GM12873 (cell line): Measurements from ENCODE around the gene ZNF683.
"Not testable (repeated sequence)": the region's sequence is repeated elsewhere in the genome, so short reads cannot be mapped to it uniquely, and the experiment has no call there.

Experiments
- CTCF ChIP-seq: IDR thresholded peaks from 2 replicates; pipeline ENCODE4 v1.5.1; 2012; ENCODE audit warnings: low read depth, mild to moderate bottlenecking, moderate library complexity, low read length, control low read depth; ENCODE audit not compliant: insufficient read depth; ENCODE audit errors: missing control alignments

Gene ZNF683

GRCh38 chr1:26372611-26373010, at the start of gene ZNF683:
Gene ZNF683 (minus strand): TSS chr1:26372750. CDS start chr1:26368571, 4,179 bp downstream.
- not testable (repeated sequence) for TF ChIP-seq CTCF

- no peak for TF ChIP-seq CTCF
These were observed 46.9 kb upstream of the ZNF683 start for GRCh38 chr1:26419494-26419893.

GRCh38 chr1:26418865-26419349, 46.4 kb upstream of the ZNF683 start:
- TF ChIP-seq CTCF = no peak

- TF ChIP-seq CTCF = peak; percentile 99
These were observed 44.7 kb upstream of the ZNF683 start for GRCh38 chr1:26417111-26417759.

- TF ChIP-seq CTCF = no peak
These were observed 40.5 kb upstream of the ZNF683 start for GRCh38 chr1:26413031-26413430.

- no peak for TF ChIP-seq CTCF
These were observed 39.8 kb upstream of the ZNF683 start for GRCh38 chr1:26412180-26412840.

GRCh38 chr1:26411624-26412074, 39.1 kb upstream of the ZNF683 start:
- no peak for TF ChIP-seq CTCF
